ENCODE data around the gene CRACR2A.

The CRACR2A gene

DNA sequence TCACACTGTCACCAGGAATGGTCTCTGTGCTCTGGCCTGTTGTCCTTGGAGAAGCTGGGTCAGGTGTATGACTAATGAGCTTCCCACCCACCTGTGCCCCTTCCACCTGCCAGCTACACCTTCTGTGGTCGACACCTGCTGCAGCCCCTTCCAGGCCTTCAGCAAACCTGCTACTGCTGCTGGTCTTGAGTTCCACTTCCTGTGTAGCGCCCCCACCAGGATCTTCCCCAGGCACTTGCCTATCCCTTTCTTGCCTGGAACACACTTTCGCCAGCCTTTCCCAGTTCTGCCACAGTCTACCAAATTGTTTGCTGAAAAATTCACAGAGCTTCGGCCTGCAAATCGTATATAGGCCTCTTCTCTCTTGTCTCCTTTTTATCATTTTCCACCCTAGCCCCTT, 75.3 kb downstream of the CRACR2A start:
- TF ChIP-seq, protein P1, sequence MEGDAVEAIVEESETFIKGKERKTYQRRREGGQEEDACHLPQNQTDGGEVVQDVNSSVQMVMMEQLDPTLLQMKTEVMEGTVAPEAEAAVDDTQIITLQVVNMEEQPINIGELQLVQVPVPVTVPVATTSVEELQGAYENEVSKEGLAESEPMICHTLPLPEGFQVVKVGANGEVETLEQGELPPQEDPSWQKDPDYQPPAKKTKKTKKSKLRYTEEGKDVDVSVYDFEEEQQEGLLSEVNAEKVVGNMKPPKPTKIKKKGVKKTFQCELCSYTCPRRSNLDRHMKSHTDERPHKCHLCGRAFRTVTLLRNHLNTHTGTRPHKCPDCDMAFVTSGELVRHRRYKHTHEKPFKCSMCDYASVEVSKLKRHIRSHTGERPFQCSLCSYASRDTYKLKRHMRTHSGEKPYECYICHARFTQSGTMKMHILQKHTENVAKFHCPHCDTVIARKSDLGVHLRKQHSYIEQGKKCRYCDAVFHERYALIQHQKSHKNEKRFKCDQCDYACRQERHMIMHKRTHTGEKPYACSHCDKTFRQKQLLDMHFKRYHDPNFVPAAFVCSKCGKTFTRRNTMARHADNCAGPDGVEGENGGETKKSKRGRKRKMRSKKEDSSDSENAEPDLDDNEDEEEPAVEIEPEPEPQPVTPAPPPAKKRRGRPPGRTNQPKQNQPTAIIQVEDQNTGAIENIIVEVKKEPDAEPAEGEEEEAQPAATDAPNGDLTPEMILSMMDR (IDR thresholded peaks at IDR 0.05) = no peak

- TF ChIP-seq, protein P1 (IDR thresholded peaks at IDR 0.05) = no peak
Measured at GRCh38 chr12:3673981-3674708, 78.8 kb downstream of the CRACR2A start.

- TF ChIP-seq, protein P1 (IDR thresholded peaks at IDR 0.05) = no peak
Measured at GRCh38 chr12:3672113-3672509, 80.8 kb downstream of the CRACR2A start.

- TF ChIP-seq, protein P1 (IDR thresholded peaks at IDR 0.05) = no peak
Measured at GRCh38 chr12:3671330-3672112, 81.4 kb downstream of the CRACR2A start.

- TF ChIP-seq, protein P1 (IDR thresholded peaks at IDR 0.05) = no peak
Measured at GRCh38 chr12:3670083-3670620, 82.8 kb downstream of the CRACR2A start.

DNA sequence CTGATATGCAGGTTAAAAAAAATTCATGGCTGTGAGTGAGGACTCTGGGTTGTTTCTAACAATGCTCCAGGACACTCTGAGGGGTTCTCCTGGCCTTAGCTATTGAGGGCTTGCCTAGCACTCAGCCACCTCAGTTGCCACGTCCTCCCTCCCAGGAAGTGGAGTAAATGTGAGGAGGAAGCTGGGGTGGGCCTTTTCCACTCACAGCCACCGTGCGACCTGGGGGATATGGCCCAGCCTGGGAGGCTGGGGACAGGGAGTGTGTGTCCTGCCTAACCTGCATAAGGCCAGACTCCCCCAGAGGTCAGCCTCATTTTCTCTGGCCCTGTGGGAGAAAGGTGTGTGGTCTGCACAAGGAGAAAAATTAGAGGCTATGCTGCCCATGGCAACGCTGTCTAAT, 83.3 kb downstream of the CRACR2A start:
- TF ChIP-seq, protein P1 (IDR thresholded peaks at IDR 0.05) = no peak

DNA sequence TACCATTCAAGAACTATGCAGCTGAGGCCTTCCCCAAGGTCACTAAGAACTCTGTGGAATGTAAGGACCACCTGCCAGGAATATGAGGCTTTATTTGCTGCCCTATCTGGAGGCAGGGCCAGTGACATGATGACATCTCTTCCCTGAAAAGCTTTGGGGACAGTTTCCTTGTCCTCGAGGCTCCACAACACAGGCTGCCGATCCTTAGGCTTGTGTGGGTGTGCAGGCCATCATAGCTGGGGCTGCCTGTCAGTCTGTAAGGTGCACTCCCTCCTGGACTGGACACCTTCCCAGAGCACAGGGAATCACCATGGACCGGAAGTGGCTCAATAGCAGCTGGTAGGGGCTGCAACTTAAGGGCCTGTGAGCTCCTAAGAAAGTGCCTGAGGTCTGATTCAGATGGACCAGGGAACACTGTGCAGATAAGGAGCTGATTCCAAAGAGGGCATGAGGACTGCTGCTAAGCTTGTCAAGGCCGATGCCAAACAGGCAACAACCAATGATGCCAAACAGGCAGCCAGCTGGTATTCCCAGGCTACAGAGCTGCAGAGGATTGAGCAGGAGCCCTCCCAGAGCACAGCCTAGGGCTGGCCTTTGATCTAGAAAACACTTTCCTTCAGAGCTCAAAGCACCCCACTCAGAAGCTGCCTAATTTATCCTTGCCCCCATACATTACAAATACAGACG, 84.3 kb downstream of the CRACR2A start:
- TF ChIP-seq, protein P1 (IDR thresholded peaks at IDR 0.05) = no peak
